Upper lobe of right lung (tissue), 1 donor: ENCODE data around the gene NGDN. TPM values are rescaled to one million over a fixed set of nuclear protein-coding genes. Genes with fewer than 3 reads are reported as not detected.
A peak's percentile ranks its signal among the peaks of the same experiment; 100 is the strongest.

ENCODE experiments used
- ATAC-seq: fragments of 200-7000 bp; cut with Tn5 transposase; one replicate; pipeline ENCODE4 v1.9.1; 2020; ENCODE audit warnings: mild to moderate bottlenecking, moderate library complexity
- DNase-seq: peaks from one replicate; pipeline ENCODE4 v3.0.0-alpha.2; 2020
- H3K27ac ChIP-seq: fragments of 200-600 bp; one replicate; pipeline ENCODE4 v1.8.0; 2022
- H3K27me3 ChIP-seq: fragments of 200-600 bp; one replicate; pipeline ENCODE4 v1.8.0; 2022; ENCODE audit warnings: mild to moderate bottlenecking
- H3K36me3 ChIP-seq: fragments of 200-600 bp; one replicate; pipeline ENCODE4 v1.8.0; 2022
- H3K4me1 ChIP-seq: fragments of 200-600 bp; one replicate; pipeline ENCODE4 v1.8.0; 2022
- H3K4me3 ChIP-seq: fragments of 200-600 bp; one replicate; pipeline ENCODE4 v1.8.0; 2022; ENCODE audit warnings: mild to moderate bottlenecking
- H3K9me3 ChIP-seq: fragments of 200-600 bp; one replicate; pipeline ENCODE4 v1.8.0; 2022
- CTCF ChIP-seq: fragments of 200-600 bp; IDR thresholded peaks from one replicate; pipeline ENCODE4 v1.8.0; 2022; ENCODE audit warnings: antibody characterized with exemption
- intact Hi-C: fragments of 100-400 bp; cut with DNase I; formaldehyde crosslinking; loops from one replicate; pipeline ENCODE4 v1.11.0; 2022
- total RNA-seq: library from RNA; stranded (reverse); fragmentation: NEBNext Ultra II Directional; extraction: Animal tissue kit (Norgen Biotek cat#: 25700); gene quantifications from one replicate; pipeline ENCODE4 v1.2.1, GENCODE V29; 2021
- donor health status: DM: no; HTN: yes; CAD: no; lungs with severe emphysema.

NGDN gene
- total RNA-seq, 1 donor from 2014 or later, result 32.3 TPM

GRCh38 chr14:23433457-23433856 lies 36.0 kb upstream of the NGDN start:
- H3K4me3 ChIP-seq, result no peak overlapping the region
- no peaks in the 10 kb centered on the region for H3K4me1 ChIP-seq
- no peaks in the 10 kb centered on the region for H3K27me3 ChIP-seq
- no peaks in the 10 kb centered on the region for H3K9me3 ChIP-seq
- TF ChIP-seq CTCF, result no peak
- DNase-seq, result no peak
- peak; percentile 7 for ATAC-seq
- no peaks in the 10 kb centered on the region for H3K36me3 ChIP-seq
- H3K27ac ChIP-seq, result no peak overlapping the region
- intact Hi-C loops, result no loop called here

DNA sequence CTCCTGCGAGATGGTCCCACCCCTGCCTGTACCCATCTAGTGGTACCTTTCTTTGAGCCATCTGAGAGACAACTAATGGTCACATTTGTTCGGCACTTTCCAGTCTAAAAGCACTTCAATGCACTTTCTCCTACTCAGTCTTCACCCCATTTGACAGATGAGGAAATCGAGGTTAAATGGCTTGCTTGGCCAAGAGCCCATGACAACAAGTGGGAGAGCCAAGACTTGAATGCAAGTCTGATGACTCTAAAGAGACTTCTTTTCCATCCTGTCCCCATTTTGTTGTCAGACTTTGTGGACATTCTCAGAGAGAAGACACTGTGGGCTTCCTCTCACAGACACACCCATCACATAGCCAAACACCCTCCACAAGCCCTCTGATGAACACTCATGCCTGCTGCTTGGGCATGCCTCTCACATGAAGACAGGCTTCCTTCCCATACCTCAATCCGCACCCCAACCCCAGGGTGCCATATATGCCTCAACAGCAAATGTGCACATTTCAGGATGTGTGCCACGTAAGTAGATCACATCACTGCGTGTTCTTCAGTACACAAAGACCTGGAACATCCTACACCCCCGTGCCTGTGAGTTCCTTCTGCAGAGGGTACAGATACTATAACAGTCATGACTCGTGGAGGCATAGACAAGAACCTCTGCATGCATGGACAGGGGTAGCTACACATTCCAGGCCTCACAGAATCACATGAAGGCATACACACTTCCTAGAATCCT lies 34.8 kb upstream of the NGDN start:
- H3K9me3 ChIP-seq, result no peaks in the 10 kb centered on the region
- no peak overlapping the region for H3K27ac ChIP-seq
- no peaks in the 10 kb centered on the region for H3K4me1 ChIP-seq
- ATAC-seq, result no peak
- intact Hi-C loops, result no loop called here
- no peak for DNase-seq
- no peak for TF ChIP-seq CTCF
- H3K4me3 ChIP-seq, result no peak overlapping the region
- H3K27me3 ChIP-seq, result no peaks in the 10 kb centered on the region
- H3K36me3 ChIP-seq, result no peaks in the 10 kb centered on the region

GRCh38 chr14:23435543-23436326 lies 33.8 kb upstream of the NGDN start, which contains the start of gene MYH7:
Gene MYH7, minus strand, starts transcription at chr14:23435660. Its CDS starts 1,928 bp downstream, at chr14:23433732.
- no peak for DNase-seq

DNA sequence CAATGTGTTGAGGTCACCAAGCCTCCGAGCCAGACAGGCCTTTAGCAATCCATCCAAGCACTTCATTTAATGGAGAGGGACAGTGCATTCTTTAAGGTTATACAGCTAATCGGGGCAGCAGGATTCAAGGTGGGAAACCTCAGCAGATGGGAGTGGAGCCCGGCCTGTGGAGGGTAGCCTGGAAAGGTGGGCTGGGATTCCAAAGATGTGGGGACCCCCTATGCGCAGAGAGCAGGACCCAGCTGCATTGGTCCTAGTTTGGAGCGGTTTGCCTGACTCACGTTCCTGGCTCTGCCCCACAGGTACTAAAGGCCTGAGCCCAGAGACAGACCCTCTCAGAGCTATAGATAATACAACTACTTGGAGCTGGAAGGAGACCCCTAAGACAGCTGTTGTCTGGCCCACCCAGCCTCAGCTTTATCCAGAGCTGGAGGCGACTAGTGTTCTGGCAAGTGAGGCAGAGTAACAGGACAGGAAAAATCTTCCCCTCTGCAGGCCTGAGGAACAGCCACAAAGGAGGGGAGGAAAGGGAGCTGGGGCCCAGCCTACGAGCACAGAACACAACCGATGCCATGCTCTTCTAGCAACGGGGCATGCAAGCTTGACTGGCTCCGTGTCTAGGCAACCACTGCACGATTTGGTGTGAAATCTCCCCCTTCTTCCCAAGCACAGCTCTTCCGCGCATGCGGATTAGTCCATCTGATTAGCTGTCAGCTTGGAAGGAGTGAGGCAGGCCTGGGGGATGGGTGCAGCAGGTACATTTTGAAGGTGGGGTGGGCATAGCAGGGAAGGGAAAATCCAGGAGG lies 33.0 kb upstream of the NGDN start:
- intact Hi-C loops, result no loop called here
- Histone ChIP-seq H3K4me1 (no peaks in the 10 kb centered on the region), H3K36me3 (no peaks in the 10 kb centered on the region), H3K4me3 (no peak overlapping the region), H3K27me3 (no peaks in the 10 kb centered on the region), H3K27ac (no peak overlapping the region), H3K9me3 (no peaks in the 10 kb centered on the region)
- TF ChIP-seq CTCF, result no peak
- no peak for ATAC-seq
- DNase-seq, result no peak

More at GRCh38 chr14:23435543-23436326, 33.8 kb upstream of the NGDN start, which contains the start of gene MYH7:
- H3K9me3 ChIP-seq, result no peaks in the 10 kb centered on the region
- ATAC-seq, result no peak
- no peak within 1 kb of the TSS for H3K4me3 ChIP-seq
- H3K4me1 ChIP-seq, result no peaks in the 10 kb centered on the region
- no peak for TF ChIP-seq CTCF
- no peaks in the 10 kb centered on the region for H3K36me3 ChIP-seq
- no peaks in the 10 kb centered on the region for H3K27me3 ChIP-seq
- no peak within 1 kb of the TSS for H3K27ac ChIP-seq
- intact Hi-C loops, result no loop called here
